HepG2 (cell line): ENCODE results near the gene APBA3. TPM values are rescaled to one million over a fixed set of nuclear protein-coding genes. Genes with fewer than 3 reads are reported as not detected.

Experiments used
- ATAC-seq: fragments of 200-7000 bp; cut with Tn5 transposase; 3 replicates; pipeline ENCODE4 v1.9.1; 2020; ENCODE audit warnings: mild to moderate bottlenecking, moderate library complexity
- BruUV-seq: library from RNA; stranded (reverse); fragments of 400-500 nt; replicated peaks from 2 replicates; lab custom pipeline; 2021; lab: Mats Ljungman, UMichigan
- CTCF ChIA-PET: fragments of 300-600 bp; formaldehyde crosslinking; extraction: SDS; loops from one replicate; lab custom pipeline; 2021; ENCODE audit warnings: low total read pairs, inconsistent platforms, low intra/inter-chr PET ratio; lab: Yijun Ruan, JAX
- POLR2A ChIA-PET: fragments of 350-600 bp; sonication (Branson Sonifier 250); formaldehyde crosslinking; loops from one replicate; lab custom pipeline; 2020; ENCODE audit warnings: antibody characterized with exemption, inconsistent platforms; lab: Yijun Ruan, JAX
- DNase-seq: peaks from one replicate; pipeline ENCODE4 v3.0.0-alpha.2; 2015; ENCODE audit warnings: low spot score
- FAIRE-seq: peaks from 3 replicates; lab custom pipeline; 2011; peaks lifted over from hg19 to GRCh38; lab: Jason Lieb, UNC
- H2AFZ ChIP-seq: one replicate; pipeline ENCODE4 v1.6.1; 2011; ENCODE audit warnings: low read length, inconsistent platforms
- H3K27ac ChIP-seq: fragments of 300-600 bp; 3 replicates; pipeline ENCODE4 v1.8.0; 2011; ENCODE audit warnings: mixed run types, mild to moderate bottlenecking, mixed read lengths, low read length, inconsistent platforms; ENCODE audit not compliant: insufficient read depth; ENCODE audit errors: extremely low read length
- H3K27me3 ChIP-seq, 2 experiments: fragments of 200-600 bp in 1 of 2; 2 replicates in 1 of 2; 3 replicates in 1 of 2; pipeline versions ENCODE4 v1.6.0 to v1.8.0; 2011; ENCODE audit warnings: low read length in 2 of 2, mild to moderate bottlenecking in 2 of 2, moderate library complexity in 2 of 2, inconsistent platforms in 1 of 2; ENCODE audit not compliant: insufficient read depth in 2 of 2, control insufficient read depth in 1 of 2
- H3K36me3 ChIP-seq, 2 experiments: fragments of 200-600 bp in 1 of 2; replicated peaks in 1 of 2; 2 replicates in 1 of 2; 3 replicates in 1 of 2; pipeline versions ENCODE4 v1.5.1 to v1.8.0; 2011; ENCODE audit warnings: low read length in 2 of 2, inconsistent platforms in 1 of 2; ENCODE audit not compliant: insufficient read depth in 2 of 2, control insufficient read depth in 1 of 2
- H3K4me1 ChIP-seq: 2 replicates; pipeline ENCODE4 v1.5.1; 2012; ENCODE audit warnings: low read length, inconsistent platforms; ENCODE audit not compliant: insufficient read depth
- H3K4me2 ChIP-seq: 2 replicates; pipeline ENCODE4 v1.6.0; 2011; ENCODE audit warnings: low read depth, low read length, inconsistent platforms
- H3K4me3 ChIP-seq, 3 experiments: fragments of 200-600 bp in 1 of 3; sonication (generic), shearing (Covaris generic) in 1 of 3; replicated peaks in 1 of 3; 2 replicates each; pipeline ENCODE4 v1.5.1; 2011 to 2016; ENCODE audit warnings: low read length in 3 of 3, inconsistent platforms in 2 of 3, low read depth in 2 of 3, mild to moderate bottlenecking in 2 of 3, control low read depth in 1 of 3, mixed read lengths in 1 of 3; ENCODE audit not compliant: insufficient read depth in 1 of 3
- H3K79me2 ChIP-seq: one replicate; pipeline ENCODE4 v1.6.1; 2011; ENCODE audit warnings: low read length, inconsistent platforms; ENCODE audit not compliant: insufficient read depth
- H3K9ac ChIP-seq: 2 replicates; pipeline ENCODE4 v1.6.0; 2011; ENCODE audit warnings: mild to moderate bottlenecking, low read depth, low read length, inconsistent platforms; ENCODE audit not compliant: insufficient read depth
- H3K9me3 ChIP-seq: 2 replicates; pipeline ENCODE4 v1.5.1; 2012; ENCODE audit warnings: mild to moderate bottlenecking, low read length
- H4K20me1 ChIP-seq: 2 replicates; pipeline ENCODE4 v1.6.0; 2011; ENCODE audit warnings: inconsistent platforms, mild to moderate bottlenecking, low read length, moderate library complexity; ENCODE audit not compliant: insufficient read depth
- CREB1 ChIP-seq, 2 experiments: fragments of 450-650 bp in 1 of 2; IDR thresholded peaks; 2 replicates each; pipeline ENCODE4 v1.6.1; 2016 to 2017; ENCODE audit warnings: control low read depth in 1 of 2, mild to moderate bottlenecking in 1 of 2, missing compliant biosample characterization in 1 of 2, missing genetic modification characterization in 1 of 2
- HIVEP1 ChIP-seq: sonication (generic); formaldehyde crosslinking; IDR thresholded peaks from 2 replicates; pipeline ENCODE4 v1.4.0; 2020; ENCODE audit warnings: mild to moderate bottlenecking, missing genetic modification reagents
- NAIF1 ChIP-seq: sonication (generic); formaldehyde crosslinking; IDR thresholded peaks from 2 replicates; pipeline ENCODE4 v1.5.0; 2020; ENCODE audit warnings: mild to moderate bottlenecking, missing genetic modification reagents, borderline replicate concordance
- SMAD9 ChIP-seq: sonication (generic); formaldehyde crosslinking; IDR thresholded peaks from 2 replicates; pipeline ENCODE4 v1.5.1; 2020; ENCODE audit warnings: mild to moderate bottlenecking, missing genetic modification reagents
- SP1 ChIP-seq, 2 experiments: fragments of 450-650 bp in 1 of 2; sonication (generic) in 1 of 2; formaldehyde crosslinking in 1 of 2; IDR thresholded peaks; 2 replicates each; pipeline versions ENCODE4 v1.4.0 to v1.6.1; 2016 to 2020; ENCODE audit warnings: missing genetic modification reagents in 1 of 2
- SPEN ChIP-seq: sonication (generic); formaldehyde crosslinking; IDR thresholded peaks from 2 replicates; pipeline ENCODE4 v1.5.1; 2020; ENCODE audit warnings: low read depth, mild to moderate bottlenecking, missing genetic modification reagents
- TIGD3 ChIP-seq: sonication (generic); formaldehyde crosslinking; IDR thresholded peaks from 2 replicates; pipeline ENCODE4 v1.5.1; 2020; ENCODE audit warnings: mild to moderate bottlenecking, missing genetic modification reagents, borderline replicate concordance
- ZNF318 ChIP-seq: sonication (generic); formaldehyde crosslinking; IDR thresholded peaks from 2 replicates; pipeline ENCODE4 v1.4.0; 2020; ENCODE audit warnings: mild to moderate bottlenecking, missing genetic modification reagents
- WGBS: methylation state at CpG from one replicate; pipeline ENCODE4 v1.1.6; 2017; ENCODE audit warnings: low lambda C conversion rate; 5-methylcytosine and 5-hydroxymethylcytosine counted together
- in situ Hi-C: cut with HindIII; loops from 2 replicates; pipeline ENCODE4 v1.10.0; 2017; ENCODE audit warnings: low pct_unique_long_range_greater_than_20kb; ENCODE audit not compliant: extremely low pct_ligation_motif_present
- intact Hi-C: fragments of 100-400 bp; cut with micrococcal nuclease; formaldehyde crosslinking; loops from one replicate; pipeline ENCODE4 v1.10.0; 2022; ENCODE audit not compliant: unreplicated experiment
- polyA plus RNA-seq, 8 experiments: library from polyadenylated mRNA; depleted of rRNA in 3 of 8; stranded (reverse) in 7 of 8; unstranded in 1 of 8; fragments of >200 nt; fragmentation: Illumina TruSeq in 4 of 8; extraction: Trizol in 4 of 8; gene quantifications; 2 replicates each; pipeline versions ENCODE4 v1.2.1 to v1.2.3, GENCODE V29; 2011 to 2016; ENCODE audit warnings: low read depth in 4 of 8, missing spikeins in 1 of 8, mixed read lengths in 1 of 8; ENCODE audit not compliant: insufficient read depth in 1 of 8
- total RNA-seq, 5 experiments: library from RNA; depleted of rRNA; stranded (reverse); fragments of >200 nt; fragmentation: Illumina TruSeq; extraction: Trizol; gene quantifications; 2 replicates each; pipeline ENCODE4 v1.2.3, GENCODE V29; 2016; ENCODE audit warnings: low read depth in 1 of 5

The APBA3 gene
- total and polyA plus RNA-seq, 2 of the 13 experiments (the other 11 are each of a cell fraction or from before 2014, with no cell fraction given): 14.2 to 14.3 TPM

- no peak overlapping the region for H3K27ac ChIP-seq
- FAIRE-seq: no peak
- WGBS: 31% methylated on average over 14 of the region's 49 CpGs
- no TSS peak for BruUV-seq
- intact Hi-C loops (no loop called here), in situ Hi-C loops (no loop called here)
- ATAC-seq: peak; percentile 73
- ChIA-PET CTCF (interaction anchor here (1.3 to 1.4 kb wide), 2 partner anchors 38 to 65 kb away, joined by 3 to 5 read pairs; no protein-coding TSS in a partner anchor), POLR2A (no interaction called here)
- H3K9ac ChIP-seq: no peak overlapping the region
- no peak overlapping the region for H2AFZ ChIP-seq
- no peak overlapping the region for H3K4me2 ChIP-seq
- H3K36me3 ChIP-seq: no peaks in the 10 kb centered on the region
- no peaks in the 10 kb centered on the region for H4K20me1 ChIP-seq
- no peaks in the 10 kb centered on the region for H3K79me2 ChIP-seq
- no peak overlapping the region for H3K4me3 ChIP-seq
- H3K4me1 ChIP-seq: 0 out of 2 replicates have a peak, but pooled peaks cover 5% of the 10 kb centered on the region
- peaks cover 18% of the 10 kb centered on the region for H3K9me3 ChIP-seq
- DNase-seq: peak; percentile 47
- peaks cover 9 to 26% of the 10 kb centered on the region in 2 experiments; a peak in 4 of 5 replicates for H3K27me3 ChIP-seq
- peak; percentile 69; the same call in 1 of the 2 replicates for TF ChIP-seq HIVEP1 (CRISPR knock-in tag)
- TF ChIP-seq CREB1 (IDR thresholded peaks at IDR 0.05): peak; percentile 80
- peak; percentile 41; the same call in 1 of the 2 replicates for TF ChIP-seq CREB1 (CRISPR knock-in tag; IDR thresholded peaks at IDR 0.05)
- no peak for TF ChIP-seq SP1 (IDR thresholded peaks at IDR 0.05)
- peak; percentile 43; the same call in 1 of the 2 replicates for TF ChIP-seq SP1 (CRISPR knock-in tag; IDR thresholded peaks at IDR 0.05)
- 0 out of 2 replicates have a peak, but pooled peaks have one; percentile 27 for TF ChIP-seq SPEN (CRISPR knock-in tag)
- TF ChIP-seq TIGD3 (CRISPR knock-in tag): no peak
- TF ChIP-seq ZNF318 (CRISPR knock-in tag): peak; percentile 43; the same call in 1 of the 2 replicates
- TF ChIP-seq SMAD9 (CRISPR knock-in tag): no peak
- TF ChIP-seq NAIF1: no peak
Observed at GRCh38 chr19:3783660-3784584, 22.4 kb upstream of the APBA3 start.
